ENCODE measurements around the gene MTG1. TPM values are rescaled to one million over a fixed set of nuclear protein-coding genes. Genes with fewer than 3 reads are reported as not detected.
"Not testable (repeated sequence)": the region's sequence is repeated elsewhere in the genome, so short reads cannot be mapped to it uniquely, and the experiment has no call there.

MTG1 gene
- total RNA-seq, 1 experiment from 2014 or later: 83.3 TPM

GRCh38 chr10:133429571-133429970 lies 35.6 kb downstream of the MTG1 start:
- H3K4me1 ChIP-seq (ENCODE audit: insufficient read depth, low read length, poor library complexity, severe bottlenecking); CTCF ChIA-PET; H3K9me3 ChIP-seq (ENCODE audit: low read depth, low read length, poor library complexity, severe bottlenecking); H3K27me3 ChIP-seq (replicated peaks; ENCODE audit: insufficient read depth, low read depth, low read length, poor library complexity); H3K36me3 ChIP-seq (ENCODE audit: insufficient read depth, low read length, poor library complexity, severe bottlenecking); DNase-seq (ENCODE audit: low spot score); H3K27ac ChIP-seq (ENCODE audit: low read depth, low read length, poor library complexity, severe bottlenecking); intact Hi-C loops (cut with micrococcal nuclease; ENCODE audit: unreplicated experiment); POLR2A ChIA-PET (ENCODE audit: low non-redundant PET); BruUV-seq (replicated peaks); H3K4me3 ChIP-seq (ENCODE audit: low read depth, low read length, poor library complexity, severe bottlenecking): not testable (repeated sequence)

- CTCF ChIA-PET; H3K27ac ChIP-seq (ENCODE audit: low read depth, low read length, poor library complexity, severe bottlenecking); BruUV-seq (replicated peaks); H3K27me3 ChIP-seq (replicated peaks; ENCODE audit: insufficient read depth, low read depth, low read length, poor library complexity); H3K4me3 ChIP-seq (ENCODE audit: low read depth, low read length, poor library complexity, severe bottlenecking); H3K4me1 ChIP-seq (ENCODE audit: insufficient read depth, low read length, poor library complexity, severe bottlenecking); H3K36me3 ChIP-seq (ENCODE audit: insufficient read depth, low read length, poor library complexity, severe bottlenecking); POLR2A ChIA-PET (ENCODE audit: low non-redundant PET); DNase-seq (ENCODE audit: low spot score); intact Hi-C loops (cut with micrococcal nuclease; ENCODE audit: unreplicated experiment); H3K9me3 ChIP-seq (ENCODE audit: low read depth, low read length, poor library complexity, severe bottlenecking): not testable (repeated sequence)
These were observed 38.1 kb downstream of the MTG1 start for GRCh38 chr10:133431888-133432613.

- H3K36me3 ChIP-seq (ENCODE audit: insufficient read depth, low read length, poor library complexity, severe bottlenecking); intact Hi-C loops (cut with micrococcal nuclease; ENCODE audit: unreplicated experiment); H3K4me1 ChIP-seq (ENCODE audit: insufficient read depth, low read length, poor library complexity, severe bottlenecking); H3K9me3 ChIP-seq (ENCODE audit: low read depth, low read length, poor library complexity, severe bottlenecking); POLR2A ChIA-PET (ENCODE audit: low non-redundant PET); BruUV-seq (replicated peaks); DNase-seq (ENCODE audit: low spot score); H3K27ac ChIP-seq (ENCODE audit: low read depth, low read length, poor library complexity, severe bottlenecking); CTCF ChIA-PET; H3K4me3 ChIP-seq (ENCODE audit: low read depth, low read length, poor library complexity, severe bottlenecking); H3K27me3 ChIP-seq (replicated peaks; ENCODE audit: insufficient read depth, low read depth, low read length, poor library complexity): not testable (repeated sequence)
These were observed 38.8 kb downstream of the MTG1 start for GRCh38 chr10:133432789-133433188.

- no peaks in the 10 kb centered on the region for H3K9me3 ChIP-seq (ENCODE audit: low read depth, low read length, poor library complexity, severe bottlenecking)
- CTCF ChIA-PET: interaction anchor here (0.6 kb wide), 1 partner anchor 117 kb away, joined by 3 read pairs; no protein-coding TSS in a partner anchor
- H3K4me1 ChIP-seq (ENCODE audit: insufficient read depth, low read length, poor library complexity, severe bottlenecking): no peaks in the 10 kb centered on the region
- intact Hi-C loops (cut with micrococcal nuclease; ENCODE audit: unreplicated experiment): no loop called here
- H3K36me3 ChIP-seq (ENCODE audit: insufficient read depth, low read length, poor library complexity, severe bottlenecking): no peaks in the 10 kb centered on the region
- H3K27me3 ChIP-seq (replicated peaks; ENCODE audit: insufficient read depth, low read depth, low read length, poor library complexity): no peaks in the 10 kb centered on the region
- H3K27ac ChIP-seq (ENCODE audit: low read depth, low read length, poor library complexity, severe bottlenecking): no peak overlapping the region
- no TSS peak for BruUV-seq (replicated peaks)
- TF ChIP-seq CTCF (conservative IDR thresholded peaks at IDR 0.05; ENCODE audit: low read depth, low read length) (peak; percentile 62), EZH2 (IDR thresholded peaks at IDR 0.05; ENCODE audit: borderline replicate concordance, low read depth, low read length, poor library complexity, severe bottlenecking) (no peak)
- DNase-seq (ENCODE audit: low spot score): peak; percentile 64
- H3K4me3 ChIP-seq (ENCODE audit: low read depth, low read length, poor library complexity, severe bottlenecking): no peak overlapping the region
- POLR2A ChIA-PET (ENCODE audit: low non-redundant PET): no interaction called here
These were observed 44.8 kb downstream of the MTG1 start for GRCh38 chr10:133438711-133439273.
